Vagina (tissue), 2 donors: ENCODE data around the gene ZDHHC1. TPM values are rescaled to one million over a fixed set of nuclear protein-coding genes. Genes with fewer than 3 reads are reported as not detected.
A peak's percentile ranks its signal among the peaks of the same experiment; 100 is the strongest.

ENCODE experiments used
- DNase-seq, 2 donors: peaks; one replicate each; pipeline ENCODE4 v3.0.0-alpha.2; 2017; ENCODE audit errors: extremely low spot score in 2 of 2
- H3K27ac ChIP-seq: fragments of 200-600 bp; sonication (generic); one replicate; pipeline ENCODE4 v1.5.1; 2019
- H3K27me3 ChIP-seq: fragments of 200-600 bp; sonication (generic); one replicate; pipeline ENCODE4 v1.5.1; 2019
- H3K36me3 ChIP-seq, 2 donors: fragments of 200-600 bp; sonication (generic); one replicate each; pipeline ENCODE4 v1.5.1; 2017 to 2019
- H3K4me1 ChIP-seq: fragments of 200-600 bp; sonication (generic); one replicate; pipeline ENCODE4 v1.5.1; 2019
- H3K4me3 ChIP-seq, 2 donors: fragments of 200-600 bp; sonication (generic); 1 replicate in 1 of 2; 2 replicates in 1 of 2; pipeline ENCODE4 v1.5.1; 2016 to 2019
- H3K9me3 ChIP-seq: fragments of 200-600 bp; sonication (generic); one replicate; pipeline ENCODE4 v1.5.1; 2019
- POLR2A ChIP-seq, 2 donors: fragments of 450-650 bp; IDR thresholded peaks; one replicate each; pipeline ENCODE4 v1.6.1; 2017; ENCODE audit warnings: antibody characterized with exemption in 2 of 2, mild to moderate bottlenecking in 2 of 2, moderate library complexity in 2 of 2
- POLR2AphosphoS5 ChIP-seq, 2 donors: sonication (generic); formaldehyde crosslinking; IDR thresholded peaks; one replicate each; pipeline ENCODE4 v1.9.0; 2017; ENCODE audit warnings: antibody characterized with exemption in 2 of 2, mild to moderate bottlenecking in 2 of 2, low read depth in 1 of 2; ENCODE audit not compliant: insufficient read depth in 1 of 2
- intact Hi-C: fragments of 100-400 bp; cut with DNase I; formaldehyde crosslinking; loops from one replicate; pipeline ENCODE4 v1.15.1; 2023
- total RNA-seq: library from RNA; depleted of rRNA; stranded (reverse); fragments of >200 nt; gene quantifications from one replicate; pipeline ENCODE4 v1.2.3, GENCODE V29; 2016
- TF ChIP-seq, protein P1 (sequence below), 3 experiments: fragments of 450-650 bp in 2 of 3; fragments of 200-600 bp in 1 of 3; sonication (generic) in 1 of 3; IDR thresholded peaks; one replicate each; pipeline ENCODE4 v1.5.1; 2017 to 2019; ENCODE audit warnings: antibody characterized with exemption in 3 of 3, mild to moderate bottlenecking in 2 of 3, moderate library complexity in 2 of 3

Gene ZDHHC1
- total RNA-seq, 1 donor from 2014 or later: 22.3 TPM

DNA sequence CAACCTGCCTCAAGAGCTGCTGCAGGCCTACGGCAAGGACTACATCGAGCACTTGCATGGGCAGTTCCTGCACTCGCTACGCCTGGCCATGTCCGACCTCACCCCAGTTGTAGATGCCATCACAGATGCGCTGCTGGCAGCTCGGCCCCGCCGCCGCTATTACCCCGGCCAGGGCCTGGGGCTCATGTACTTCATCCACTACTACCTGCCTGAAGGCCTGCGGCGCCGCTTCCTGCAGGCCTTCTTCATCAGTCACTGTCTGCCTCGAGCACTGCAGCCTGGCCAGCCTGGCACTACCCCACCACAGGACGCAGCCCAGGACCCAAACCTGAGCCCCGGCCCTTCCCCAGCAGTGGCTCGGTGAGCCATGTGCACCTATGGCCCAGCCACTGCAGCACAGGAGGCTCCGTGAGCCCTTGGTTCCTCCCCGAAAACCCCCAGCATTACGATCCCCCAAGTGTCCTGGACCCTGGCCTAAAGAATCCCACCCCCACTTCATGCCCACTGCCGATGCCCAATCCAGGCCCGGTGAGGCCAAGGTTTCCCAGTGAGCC lies 20.4 kb upstream of the ZDHHC1 start:
- H3K4me3 ChIP-seq: no peak overlapping the region
- intact Hi-C loops: no loop called here
- no peak overlapping the region for H3K27ac ChIP-seq
- H3K27me3 ChIP-seq: no peaks in the 10 kb centered on the region
- no peak for DNase-seq
- peaks cover 48% of the 10 kb centered on the region for H3K4me1 ChIP-seq
- H3K9me3 ChIP-seq: no peaks in the 10 kb centered on the region
- no peak for TF ChIP-seq POLR2A (IDR thresholded peaks at IDR 0.05)
- peaks cover 0 to 25% of the 10 kb centered on the region in 2 donors for H3K36me3 ChIP-seq

DNA sequence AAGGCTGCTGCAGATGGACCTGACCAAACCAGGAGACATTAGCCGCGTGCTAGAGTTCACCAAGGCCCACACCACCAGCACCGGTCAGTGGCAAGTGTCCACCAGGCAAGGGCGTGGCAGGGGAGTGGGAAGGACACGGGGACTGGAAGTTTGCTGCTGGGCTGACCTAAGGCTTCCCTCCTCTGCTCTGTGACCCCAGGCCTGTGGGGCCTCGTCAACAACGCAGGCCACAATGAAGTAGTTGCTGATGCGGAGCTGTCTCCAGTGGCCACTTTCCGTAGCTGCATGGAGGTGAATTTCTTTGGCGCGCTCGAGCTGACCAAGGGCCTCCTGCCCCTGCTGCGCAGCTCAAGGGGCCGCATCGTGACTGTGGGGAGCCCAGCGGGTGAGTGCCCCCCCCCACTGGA lies 19.5 kb upstream of the ZDHHC1 start:
- Histone ChIP-seq H3K4me3 (no peak overlapping the region), H3K36me3 (peaks cover 0 to 25% of the 10 kb centered on the region in 2 donors), H3K27me3 (no peaks in the 10 kb centered on the region), H3K9me3 (no peaks in the 10 kb centered on the region), H3K27ac (no peak overlapping the region), H3K4me1 (peaks cover 44% of the 10 kb centered on the region)
- DNase-seq: no peak
- TF ChIP-seq POLR2A (IDR thresholded peaks at IDR 0.05): no peak
- TF ChIP-seq, protein P1, sequence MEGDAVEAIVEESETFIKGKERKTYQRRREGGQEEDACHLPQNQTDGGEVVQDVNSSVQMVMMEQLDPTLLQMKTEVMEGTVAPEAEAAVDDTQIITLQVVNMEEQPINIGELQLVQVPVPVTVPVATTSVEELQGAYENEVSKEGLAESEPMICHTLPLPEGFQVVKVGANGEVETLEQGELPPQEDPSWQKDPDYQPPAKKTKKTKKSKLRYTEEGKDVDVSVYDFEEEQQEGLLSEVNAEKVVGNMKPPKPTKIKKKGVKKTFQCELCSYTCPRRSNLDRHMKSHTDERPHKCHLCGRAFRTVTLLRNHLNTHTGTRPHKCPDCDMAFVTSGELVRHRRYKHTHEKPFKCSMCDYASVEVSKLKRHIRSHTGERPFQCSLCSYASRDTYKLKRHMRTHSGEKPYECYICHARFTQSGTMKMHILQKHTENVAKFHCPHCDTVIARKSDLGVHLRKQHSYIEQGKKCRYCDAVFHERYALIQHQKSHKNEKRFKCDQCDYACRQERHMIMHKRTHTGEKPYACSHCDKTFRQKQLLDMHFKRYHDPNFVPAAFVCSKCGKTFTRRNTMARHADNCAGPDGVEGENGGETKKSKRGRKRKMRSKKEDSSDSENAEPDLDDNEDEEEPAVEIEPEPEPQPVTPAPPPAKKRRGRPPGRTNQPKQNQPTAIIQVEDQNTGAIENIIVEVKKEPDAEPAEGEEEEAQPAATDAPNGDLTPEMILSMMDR (IDR thresholded peaks at IDR 0.05): no peak
- TF ChIP-seq POLR2AphosphoS5 (IDR thresholded peaks at IDR 0.05; ENCODE audit: insufficient read depth in 1 of 2, low read depth in 1 of 2): no peak
- intact Hi-C loops: no loop called here

DNA sequence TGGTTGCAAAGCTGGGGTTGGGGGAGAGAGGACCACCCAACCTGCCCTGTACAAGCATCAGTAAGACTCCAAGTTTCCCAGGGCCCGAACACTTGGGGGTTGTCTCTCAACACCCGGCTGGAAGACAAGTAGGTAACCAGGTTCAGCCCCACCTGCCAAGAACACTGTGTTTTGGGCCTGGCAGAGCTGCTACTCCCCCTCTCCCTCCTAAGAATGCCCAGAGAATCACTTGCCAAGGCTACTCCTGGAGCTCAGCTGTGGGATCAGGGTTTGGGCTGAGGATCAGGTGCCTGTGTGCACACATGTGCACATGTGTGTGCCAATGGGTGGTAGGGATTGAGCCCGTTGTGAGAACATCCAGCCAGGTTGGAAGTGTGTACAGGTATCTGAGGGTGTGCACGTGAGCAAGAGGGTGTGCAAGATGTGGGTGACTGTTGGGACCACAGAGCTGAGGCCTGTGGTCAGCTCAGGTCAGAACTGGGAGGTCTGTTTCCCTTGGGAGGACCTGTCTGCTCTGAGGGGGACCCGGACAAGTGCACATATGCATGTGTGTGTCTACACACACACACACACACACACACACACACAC lies 16.9 kb upstream of the ZDHHC1 start:
- no peaks in the 10 kb centered on the region for H3K27me3 ChIP-seq
- TF ChIP-seq, protein P1 (IDR thresholded peaks at IDR 0.05): no peak
- no peak for TF ChIP-seq POLR2AphosphoS5 (IDR thresholded peaks at IDR 0.05; ENCODE audit: insufficient read depth in 1 of 2, low read depth in 1 of 2)
- TF ChIP-seq POLR2A (IDR thresholded peaks at IDR 0.05): no peak
- DNase-seq: no peak
- intact Hi-C loops: no loop called here
- H3K27ac ChIP-seq: no peak overlapping the region
- no peak overlapping the region for H3K4me3 ChIP-seq
- H3K4me1 ChIP-seq: peaks cover 54% of the 10 kb centered on the region
- H3K9me3 ChIP-seq: no peaks in the 10 kb centered on the region
- peaks cover 0 to 18% of the 10 kb centered on the region in 2 donors for H3K36me3 ChIP-seq

DNA sequence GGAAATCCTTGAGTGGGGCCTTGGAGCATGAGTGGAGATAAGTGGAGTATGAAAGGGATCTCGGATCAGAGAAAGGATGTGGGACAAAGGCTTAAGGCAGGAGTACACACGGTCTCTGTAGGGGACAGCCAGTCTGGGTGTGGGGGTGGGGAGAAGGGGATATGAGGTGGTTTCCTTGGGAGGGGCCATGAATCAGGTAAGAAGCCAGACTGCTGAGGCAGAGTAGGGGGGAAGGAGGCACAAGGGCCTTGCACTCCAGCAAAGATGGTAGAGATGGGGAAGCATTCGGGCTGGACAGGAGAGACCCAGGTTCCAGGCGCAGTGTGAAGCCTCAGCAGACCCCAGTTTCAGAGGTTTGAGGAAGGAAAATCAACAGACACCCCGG lies 16.2 kb upstream of the ZDHHC1 start:
- Histone ChIP-seq H3K9me3 (no peaks in the 10 kb centered on the region), H3K4me3 (no peak overlapping the region), H3K27ac (peak overlapping the region; percentile 78), H3K27me3 (no peaks in the 10 kb centered on the region), H3K36me3 (peaks cover 0 to 10% of the 10 kb centered on the region in 2 donors), H3K4me1 (peaks cover 61% of the 10 kb centered on the region)
- no peak for DNase-seq
- TF ChIP-seq, protein P1 (IDR thresholded peaks at IDR 0.05): no peak
- TF ChIP-seq POLR2AphosphoS5 (IDR thresholded peaks at IDR 0.05; ENCODE audit: insufficient read depth in 1 of 2, low read depth in 1 of 2): no peak
- TF ChIP-seq POLR2A (IDR thresholded peaks at IDR 0.05): no peak
- intact Hi-C loops: no loop called here

DNA sequence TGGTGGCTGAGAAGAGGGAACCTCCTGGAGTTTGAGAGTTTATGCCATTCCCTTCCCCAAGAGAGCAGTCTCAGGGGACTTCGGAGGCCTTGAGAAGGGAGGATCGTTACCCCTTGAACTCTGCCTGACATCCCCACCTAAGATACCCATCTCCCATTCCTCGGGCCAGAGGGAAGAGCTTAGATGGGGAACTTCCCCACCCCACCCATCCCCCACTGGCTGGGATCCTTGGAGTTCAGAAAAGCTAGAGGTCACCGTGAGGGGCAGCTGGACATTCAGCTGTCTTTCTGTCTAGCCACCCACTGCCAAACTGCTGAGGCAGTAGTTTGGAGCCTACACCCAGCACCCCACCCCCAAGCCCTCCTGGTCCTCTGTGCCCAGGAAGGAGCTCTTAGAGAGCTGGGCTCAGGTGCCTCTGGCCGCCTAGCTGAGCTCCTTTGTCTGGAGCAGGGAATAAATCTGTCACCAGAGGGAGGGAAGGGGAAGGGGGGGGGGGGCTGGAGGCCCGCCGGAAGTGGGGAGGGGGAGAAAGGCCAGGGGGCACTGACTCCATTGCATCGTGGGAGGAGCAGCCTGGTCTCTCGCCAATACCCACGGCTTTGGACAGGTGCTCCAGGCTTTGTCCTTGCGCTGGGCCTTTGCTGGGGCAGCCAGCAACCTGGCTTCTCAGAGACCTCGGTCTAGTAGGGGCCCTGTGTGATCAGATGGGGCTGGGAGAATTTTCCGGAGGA lies 15.7 kb upstream of the ZDHHC1 start:
- Histone ChIP-seq H3K27ac (peak overlapping the region; percentile 78), H3K4me1 (peaks cover 66% of the 10 kb centered on the region), H3K4me3 (peak overlapping the region; percentile 49 to 54), H3K27me3 (no peaks in the 10 kb centered on the region), H3K36me3 (peaks cover 0 to 5% of the 10 kb centered on the region in 2 donors), H3K9me3 (no peaks in the 10 kb centered on the region)
- intact Hi-C loops: loop anchor here (2.0 kb wide), 1 partner anchor 33 kb away; no protein-coding TSS in a partner anchor
- DNase-seq: no peak
- TF ChIP-seq POLR2AphosphoS5 (IDR thresholded peaks at IDR 0.05; ENCODE audit: insufficient read depth in 1 of 2, low read depth in 1 of 2) (no peak), POLR2A (IDR thresholded peaks at IDR 0.05) (no peak)
- TF ChIP-seq, protein P1 (IDR thresholded peaks at IDR 0.05): no peak
